Stimulated activated CD4-positive, alpha-beta T cell treated with anti-CD3 and anti-CD28 coated beads, Interleukin-12 subunit alpha, Interleukin-12 subunit beta, amount 100 ng/mL, for 4 hours (primary cell): Measurements from ENCODE around the gene GGPS1.
"Not testable (repeated sequence)": the region's sequence is repeated elsewhere in the genome, so short reads cannot be mapped to it uniquely, and the experiment has no call there.

Source experiments
- DNase-seq: peaks from one replicate; pipeline ENCODE4 v3.0.0-alpha.2; 2020

GGPS1 gene

DNA sequence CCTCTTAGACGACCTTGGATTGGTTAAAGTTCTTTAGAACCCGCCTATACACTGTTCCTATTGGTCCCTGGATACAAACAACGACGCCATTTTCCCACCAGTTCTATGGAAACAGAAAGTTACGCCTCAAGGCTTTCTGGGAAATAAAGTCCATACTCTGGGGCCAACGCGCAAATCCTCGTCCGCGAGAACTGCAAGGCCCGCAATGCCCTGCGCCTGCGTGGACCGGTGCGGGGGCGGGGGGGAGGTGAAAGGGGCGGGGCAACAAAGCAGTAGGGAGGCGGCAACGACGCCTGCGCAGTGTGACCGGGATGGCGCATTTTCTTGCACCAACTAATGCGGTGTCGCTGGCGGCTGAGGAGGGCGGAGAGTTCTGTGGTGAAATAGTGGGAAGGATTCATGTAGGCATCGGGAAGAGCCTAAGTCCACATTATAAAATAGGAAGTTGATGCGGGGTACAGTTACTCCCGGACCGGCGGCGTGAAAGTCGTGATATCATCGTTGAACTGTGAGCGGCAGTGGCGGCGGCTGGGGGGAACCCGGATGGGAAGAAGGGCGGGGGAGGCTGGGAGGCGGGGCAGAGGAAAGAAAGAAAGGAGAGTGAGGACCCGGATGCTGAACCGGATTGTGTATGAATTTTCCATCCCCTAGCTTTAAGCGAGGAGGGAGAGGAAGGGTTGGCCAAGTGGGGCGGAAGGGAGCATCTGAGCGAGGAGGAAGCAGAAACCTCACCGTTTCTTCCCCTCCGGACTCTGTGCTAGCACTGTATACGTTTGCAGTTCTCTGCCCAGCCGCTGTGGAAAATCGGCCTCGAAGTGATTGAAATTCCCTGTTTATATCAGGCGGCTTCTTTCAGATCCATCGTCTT lies at the start of gene GGPS1:
Gene GGPS1 (plus strand): TSS at position 300 of the 868 bp plus-strand sequence. CDS start 6,695 bp downstream, outside the sequence.
- DNase-seq = peak; percentile 99

- no peak for DNase-seq
Observed at GRCh38 chr1:235278915-235279292, 49.5 kb upstream of the GGPS1 start.

DNA sequence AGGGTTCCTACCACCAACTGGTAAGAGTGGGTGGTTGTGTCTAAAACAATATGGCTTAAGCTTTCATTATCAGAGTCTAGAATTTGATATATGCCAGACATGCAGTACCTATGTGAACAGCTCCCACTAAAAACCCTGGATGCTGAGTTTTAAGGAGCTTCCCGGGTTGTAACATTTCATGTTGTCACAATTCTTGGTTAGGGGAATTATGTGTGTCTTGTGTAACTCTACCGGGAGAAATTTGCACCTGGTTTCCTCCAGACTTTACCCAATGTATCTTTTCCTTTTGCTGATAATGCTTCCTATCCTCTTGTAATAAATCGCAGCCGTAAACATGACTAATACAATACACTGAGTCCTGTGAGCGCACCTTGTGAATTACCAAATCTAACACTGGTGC lies 48.7 kb upstream of the GGPS1 start:
- no peak for DNase-seq

- DNase-seq = no peak
Observed at GRCh38 chr1:235280467-235280866, 47.9 kb upstream of the GGPS1 start.

GRCh38 chr1:235283636-235284035 lies 44.7 kb upstream of the GGPS1 start:
- DNase-seq = not testable (repeated sequence)

- DNase-seq = no peak
Observed at GRCh38 chr1:235284231-235284769, 44.1 kb upstream of the GGPS1 start.

DNA sequence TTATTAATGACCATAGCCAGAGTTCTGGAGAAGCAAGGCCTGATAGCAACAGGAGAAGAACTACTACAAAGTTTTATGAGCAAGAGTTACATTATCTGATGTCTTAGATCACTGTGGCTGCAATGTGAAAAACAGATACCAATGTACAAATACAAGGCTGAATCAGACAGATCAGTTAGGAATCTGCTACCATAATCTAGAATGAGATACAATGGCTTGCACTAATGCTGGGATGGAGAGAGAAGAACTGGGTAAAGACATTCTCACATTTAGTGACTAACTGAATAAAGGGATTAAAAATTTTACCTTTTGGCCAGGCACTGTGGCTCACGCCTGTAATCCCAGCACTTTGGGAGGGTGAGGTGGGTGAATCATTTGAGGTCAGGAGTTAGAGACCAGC lies 41.7 kb upstream of the GGPS1 start:
- DNase-seq = no peak

DNA sequence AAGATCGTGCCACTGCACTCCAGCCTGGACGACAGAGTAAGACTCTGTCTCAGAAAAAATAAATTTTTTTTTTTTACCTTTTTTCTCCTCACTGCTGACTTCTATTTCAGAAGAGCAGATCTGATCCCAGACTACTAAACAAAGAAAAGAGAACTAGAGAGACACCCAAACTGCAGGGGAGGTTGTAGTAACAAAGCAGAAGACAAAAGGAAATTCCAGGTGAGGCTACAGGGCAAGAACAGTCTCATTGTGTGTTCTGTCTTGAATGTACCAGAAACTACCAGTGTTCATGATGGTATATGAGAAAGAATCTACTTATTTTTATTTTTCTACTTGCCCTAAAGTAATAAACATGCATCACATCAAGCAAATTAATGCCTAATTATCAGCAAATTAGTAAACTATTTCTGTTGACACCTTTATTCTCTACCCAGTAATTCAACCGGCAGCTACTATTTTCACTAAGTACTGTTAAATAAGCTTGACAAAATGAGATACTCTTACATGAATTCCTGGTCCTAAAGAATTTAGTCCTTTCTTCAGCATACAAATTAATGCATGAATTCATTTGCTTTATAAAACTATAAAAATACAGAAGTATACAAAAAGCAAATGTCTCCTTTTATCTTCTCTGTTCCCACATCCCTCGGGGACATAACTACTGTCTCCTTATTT lies 41.0 kb upstream of the GGPS1 start:
- no peak for DNase-seq

DNA sequence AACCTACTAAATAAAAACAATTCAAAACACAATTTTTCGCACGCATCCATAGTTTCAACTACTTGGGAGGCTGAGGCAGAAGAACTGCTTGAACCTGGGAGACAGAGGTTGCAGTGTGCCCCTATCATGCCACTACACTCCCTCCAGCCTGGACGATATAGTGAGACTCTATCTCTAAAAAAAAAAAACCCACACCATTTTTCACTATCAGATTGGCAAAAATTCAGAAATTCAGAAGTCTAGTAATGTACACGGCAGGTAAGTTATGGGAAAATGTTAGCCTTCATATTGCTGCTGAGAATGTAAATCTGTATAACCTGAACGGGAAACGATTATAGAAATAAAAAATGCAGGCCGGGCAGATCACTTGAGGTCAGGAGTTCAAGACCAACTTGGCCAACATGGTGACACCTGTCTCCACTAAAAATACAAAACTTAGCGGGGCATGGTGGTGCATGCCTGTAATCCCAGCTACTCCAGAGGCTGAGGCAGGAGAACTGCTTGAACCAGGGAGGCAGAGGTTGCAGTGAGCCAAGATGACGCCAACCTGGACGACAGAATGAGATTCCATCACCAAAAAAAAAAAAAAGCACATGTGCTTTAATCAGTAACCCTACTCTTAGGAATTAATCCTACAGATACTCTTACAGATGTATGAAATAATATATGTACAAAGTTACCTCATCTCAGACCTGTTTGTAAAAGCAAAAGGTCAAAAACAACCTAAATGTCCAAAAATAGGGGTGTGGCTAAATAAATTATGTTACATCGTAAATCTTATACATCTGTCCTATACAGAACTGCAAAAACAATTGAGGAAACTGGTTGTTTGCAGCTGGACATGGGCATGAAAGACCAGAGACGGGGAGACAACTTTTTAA lies 38.3 kb upstream of the GGPS1 start:
- no peak for DNase-seq

- no peak for DNase-seq
Observed at GRCh38 chr1:235290740-235291502, 37.4 kb upstream of the GGPS1 start.

GRCh38 chr1:235291599-235292091 lies 36.7 kb upstream of the GGPS1 start:
- no peak for DNase-seq

DNA sequence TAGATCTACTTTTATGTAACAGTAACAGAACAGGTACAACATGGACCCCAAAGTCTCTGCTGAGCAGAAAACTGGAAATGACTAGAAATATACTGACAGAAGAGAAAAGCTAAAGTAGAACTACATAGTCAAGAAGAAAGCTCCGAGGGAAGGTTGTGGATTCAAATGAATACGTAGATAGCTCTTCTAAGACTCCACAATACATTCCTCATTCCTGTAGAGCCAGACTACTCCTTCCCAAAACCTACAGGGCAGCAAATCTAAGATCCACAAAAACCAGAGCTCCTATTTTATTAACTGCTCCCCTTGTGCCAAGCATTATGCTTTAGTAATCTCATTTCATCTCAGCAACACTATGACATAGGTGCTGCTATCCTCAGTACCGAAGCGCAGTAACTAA lies 35.6 kb upstream of the GGPS1 start:
- no peak for DNase-seq

GRCh38 chr1:235293322-235293942 lies 34.9 kb upstream of the GGPS1 start:
- no peak for DNase-seq

- DNase-seq = no peak
Observed at GRCh38 chr1:235295902-235296350, 32.4 kb upstream of the GGPS1 start.

DNA sequence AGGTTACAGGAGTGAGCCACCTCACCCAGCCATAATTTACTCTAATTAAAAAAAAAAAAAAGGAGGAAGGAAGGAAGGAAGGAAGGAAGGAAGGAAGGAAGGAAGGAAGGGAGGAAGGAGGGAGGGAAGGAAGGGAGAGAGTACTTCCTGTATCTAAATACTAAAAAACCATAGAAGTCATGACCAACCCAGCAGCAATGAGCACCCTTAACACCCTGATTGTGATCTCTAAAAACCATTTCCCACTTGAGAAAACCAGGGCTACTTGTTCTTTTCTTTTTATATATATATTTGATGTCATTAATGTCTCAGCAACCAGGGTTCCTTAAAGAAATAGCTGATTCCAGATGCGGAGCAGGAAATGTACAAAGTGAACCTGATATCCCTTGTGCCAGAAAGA lies 31.6 kb upstream of the GGPS1 start:
- no peak for DNase-seq

DNA sequence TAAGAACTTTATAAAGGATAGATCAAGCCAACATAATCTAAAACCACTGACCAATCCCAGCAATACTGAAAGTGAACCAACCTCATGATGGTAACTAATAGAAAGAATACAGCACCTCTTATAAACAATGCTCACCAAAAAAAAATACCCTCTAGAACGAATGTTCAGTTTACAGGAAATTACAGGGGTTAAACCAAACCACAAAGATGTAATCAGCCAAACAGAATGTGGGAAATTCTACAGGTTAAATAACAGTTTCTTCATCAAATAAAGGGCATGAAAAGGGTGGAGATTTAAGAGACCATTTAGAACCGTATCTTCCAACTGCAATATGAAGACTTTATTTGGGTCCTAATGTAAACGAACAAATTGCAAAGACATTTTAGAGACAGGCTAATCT lies 30.8 kb upstream of the GGPS1 start:
- DNase-seq = no peak

- no peak for DNase-seq
Observed at GRCh38 chr1:235298758-235299157, 29.6 kb upstream of the GGPS1 start.

DNA sequence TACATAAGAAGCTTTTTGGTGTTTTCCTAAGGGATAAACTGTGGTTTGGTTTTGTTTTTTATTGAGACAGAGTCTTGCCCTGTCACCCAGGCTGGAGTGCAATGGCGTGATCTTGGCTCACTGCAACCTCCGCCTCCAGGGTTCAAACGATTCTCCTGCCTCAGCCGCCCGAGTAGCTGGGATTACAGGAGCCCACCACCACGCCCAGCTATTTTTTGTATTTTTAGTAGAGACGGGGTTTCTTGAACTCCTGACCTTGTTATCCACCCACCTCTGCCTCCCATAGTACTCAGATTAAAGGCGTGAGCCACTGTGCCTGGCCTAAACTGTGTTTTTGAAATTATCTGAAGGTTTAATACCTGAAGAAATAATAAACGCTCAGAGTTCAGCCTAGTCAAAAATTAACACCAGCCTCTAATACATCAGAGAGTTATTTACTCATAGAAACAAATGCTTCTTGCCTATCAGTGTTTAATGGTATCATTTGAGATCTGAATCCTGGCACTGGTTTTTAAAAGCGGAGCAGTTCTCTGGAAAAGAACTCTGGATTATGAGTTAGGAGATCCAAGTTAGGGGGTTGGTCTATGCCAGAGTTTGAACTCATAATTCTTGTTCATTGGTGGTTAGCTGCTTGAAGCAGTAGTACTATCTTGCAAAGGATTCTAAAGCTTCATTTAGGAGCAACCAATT lies 29.1 kb upstream of the GGPS1 start:
- DNase-seq = no peak

DNA sequence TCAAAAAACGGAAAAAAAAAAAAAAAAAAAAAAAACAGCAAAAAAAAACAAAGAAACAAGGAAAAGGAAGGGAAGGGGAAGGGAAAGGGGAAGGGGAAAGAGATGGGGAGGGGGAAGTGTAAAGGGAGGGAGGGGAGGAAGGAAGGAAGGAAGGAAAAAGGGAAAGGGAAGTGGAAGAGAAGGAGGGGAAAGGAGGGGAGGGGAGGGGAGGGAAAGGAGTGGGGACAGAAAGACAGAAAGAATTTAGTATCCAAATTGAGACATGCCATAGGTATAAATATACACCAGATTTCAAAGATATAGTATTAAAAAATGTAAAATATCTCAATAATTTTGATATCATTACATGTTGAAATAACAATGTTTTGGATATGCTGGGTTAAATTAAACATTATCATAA lies 26.2 kb upstream of the GGPS1 start:
- no peak for DNase-seq

DNA sequence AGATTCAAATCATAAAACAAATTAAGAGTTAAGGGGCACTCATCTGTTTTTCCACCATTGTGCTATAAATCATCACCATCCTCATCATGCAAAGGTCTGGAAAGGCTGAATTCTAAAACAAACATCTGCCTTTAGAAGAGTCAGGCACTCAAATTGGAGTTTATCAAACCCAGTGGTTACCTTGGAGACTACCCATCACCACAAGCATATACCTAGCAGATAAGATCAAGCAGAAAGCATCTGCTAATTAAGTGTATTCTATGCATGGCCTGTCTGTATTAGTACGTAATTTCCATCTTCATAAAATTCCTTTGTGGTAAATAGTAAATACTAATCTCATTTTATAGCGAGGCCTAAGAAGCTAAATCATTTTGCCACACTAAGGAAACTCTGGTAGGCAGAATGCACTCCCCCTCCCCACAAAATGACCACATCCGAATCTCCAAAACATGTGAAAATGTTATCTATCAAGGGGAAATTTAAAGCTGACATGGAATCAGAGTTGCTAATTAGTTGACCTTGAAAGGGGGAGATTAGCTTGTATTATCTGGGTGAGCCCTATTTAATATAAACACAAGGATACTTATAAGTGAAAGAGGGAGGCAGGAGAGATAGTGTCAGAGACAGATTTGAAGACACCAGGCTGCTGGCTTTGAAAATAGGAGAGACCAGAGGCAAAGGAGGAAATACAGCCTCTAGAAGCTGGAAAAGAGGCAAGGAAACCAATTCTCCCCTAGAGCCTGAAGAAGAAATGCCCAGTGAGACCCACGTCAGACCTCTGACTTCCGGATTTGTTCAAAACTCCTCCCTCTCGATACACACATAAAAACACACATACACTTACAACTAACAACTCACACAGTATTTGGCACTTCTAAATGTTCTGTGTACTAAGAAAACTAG lies 23.6 kb upstream of the GGPS1 start:
- DNase-seq = no peak
